Stimulated activated CD4-positive, alpha-beta T cell treated with anti-CD3 and anti-CD28 coated beads, Interleukin-1b, Interleukin-23, amount 100 ng/mL, for 4 hours (primary cell): ENCODE measurements around the gene DTNA.

ENCODE experiments used
- DNase-seq, 2 donors: peaks; one replicate each; pipeline ENCODE4 v3.0.0-alpha.2; 2020; ENCODE audit warnings: low read depth in 2 of 2

Gene DTNA

DNA sequence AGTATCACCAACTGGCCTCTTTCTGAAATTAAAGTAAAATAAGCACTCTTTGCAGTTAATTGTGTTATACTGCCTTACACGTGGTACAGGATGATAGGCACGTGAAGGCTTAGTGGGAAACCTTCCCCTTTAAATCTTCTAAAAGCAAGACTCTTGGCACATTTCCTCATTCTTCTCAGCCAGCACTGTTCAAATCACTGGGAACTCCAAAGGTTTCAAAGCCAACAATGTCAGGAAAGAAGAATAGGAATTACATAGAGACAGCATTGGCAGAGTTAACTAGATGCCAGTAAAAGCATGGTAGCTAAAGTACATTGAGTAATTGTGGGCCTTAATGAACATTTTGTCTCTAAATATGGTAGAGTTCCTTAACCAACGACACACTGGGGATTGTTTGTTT lies 96.4 kb downstream of the DTNA start:
- DNase-seq, result no peak

DNA sequence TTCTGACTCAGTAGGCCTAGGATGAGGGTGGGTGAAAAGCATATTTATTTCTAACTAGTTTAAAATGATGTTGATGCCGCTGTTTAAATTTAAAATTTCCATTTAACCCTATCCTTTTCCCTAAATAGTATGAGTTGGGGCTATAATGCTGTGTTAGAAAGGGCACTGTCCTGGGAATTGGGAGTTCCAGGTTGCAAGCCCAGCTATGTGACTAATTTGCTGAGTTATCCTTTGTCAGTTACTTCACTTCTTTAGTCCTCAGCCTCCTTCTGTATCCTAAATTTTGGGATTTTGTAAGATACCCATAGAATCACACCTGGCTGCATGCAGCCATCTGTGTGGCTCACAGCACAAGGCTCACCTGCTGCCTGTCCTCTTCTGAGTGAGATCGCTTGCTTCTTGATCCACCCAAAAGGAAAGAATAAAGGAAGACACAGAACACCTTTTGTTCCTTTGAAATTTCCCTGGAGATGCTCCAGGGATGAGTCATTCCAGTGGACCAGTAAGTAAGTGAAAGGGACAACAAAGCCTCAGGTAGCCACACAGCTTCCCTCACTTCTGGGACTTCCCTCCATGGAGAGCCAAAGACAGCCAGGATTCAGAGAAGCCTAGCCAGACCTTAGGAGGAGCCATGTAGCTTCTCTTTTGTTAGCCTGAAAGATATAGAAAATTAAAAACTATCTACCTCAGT lies 97.2 kb downstream of the DTNA start:
- DNase-seq, result no peak

DNA sequence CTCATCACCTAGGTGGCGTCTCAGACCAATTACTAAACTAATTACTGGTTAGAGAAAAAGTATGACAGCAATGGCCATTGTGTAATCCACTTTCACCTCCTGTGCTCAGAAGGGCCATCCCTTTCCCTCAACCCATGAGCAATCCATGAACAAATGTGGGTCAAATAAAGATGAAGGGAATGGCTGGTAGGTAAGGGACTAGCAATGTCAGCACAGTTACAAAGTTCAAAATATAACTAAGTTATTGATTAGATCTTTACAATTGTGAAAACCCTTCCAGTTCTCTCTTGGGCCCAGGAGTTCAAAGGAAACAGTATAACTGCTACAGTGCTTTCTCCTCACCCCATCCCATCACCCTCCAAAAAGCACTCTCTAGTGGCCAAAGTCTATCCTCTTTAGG lies 98.3 kb downstream of the DTNA start:
- no peak for DNase-seq

DNA sequence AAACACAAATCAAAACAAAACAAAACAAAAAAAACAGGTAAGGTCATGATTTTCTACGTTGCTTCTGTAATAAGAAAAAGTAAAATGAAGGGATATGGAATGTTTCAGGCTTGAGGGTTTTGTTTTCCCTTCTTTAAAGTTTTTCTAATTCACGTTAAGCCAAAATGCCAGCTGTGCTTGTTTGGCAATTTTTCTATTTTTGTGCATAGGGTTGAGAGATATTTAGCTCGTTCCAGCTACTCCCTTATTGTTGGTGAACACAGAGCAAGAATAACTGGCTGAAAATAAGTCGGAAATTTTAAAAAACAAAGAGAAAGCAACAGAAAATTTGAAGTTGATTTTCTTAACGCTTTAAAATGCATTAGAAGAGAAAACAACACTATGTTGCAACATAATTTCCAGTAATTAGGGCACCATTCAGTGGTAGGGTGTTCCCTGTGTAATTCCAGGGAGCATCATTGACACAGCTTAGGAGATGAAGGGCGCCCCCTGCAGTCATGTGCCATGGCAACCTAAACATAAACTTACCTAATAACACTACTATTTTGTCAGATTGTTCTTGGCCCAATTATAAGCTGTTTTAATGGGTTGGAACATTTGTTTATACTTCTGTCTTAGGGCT lies 99.5 kb downstream of the DTNA start:
- DNase-seq, result no peak

DNA sequence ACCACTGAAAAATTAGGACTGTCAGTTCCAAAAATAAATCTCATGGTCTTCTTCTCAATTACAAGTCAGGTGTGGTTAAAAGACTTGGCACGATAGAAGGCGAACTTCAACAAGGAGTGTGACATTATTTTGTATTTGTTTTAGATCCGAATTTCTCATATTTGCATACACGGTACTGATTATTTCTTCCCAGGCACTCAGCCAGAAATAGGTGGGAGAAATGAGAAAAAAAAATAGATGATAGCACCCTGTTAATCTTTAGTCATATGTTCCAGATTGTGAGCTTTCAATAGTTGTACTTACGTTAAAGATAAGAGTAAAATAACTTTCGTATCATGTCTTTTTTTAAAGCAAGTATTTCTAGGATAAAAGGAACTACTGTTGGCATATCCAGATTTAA lies 106.1 kb downstream of the DTNA start:
- DNase-seq, result no peak

DNA sequence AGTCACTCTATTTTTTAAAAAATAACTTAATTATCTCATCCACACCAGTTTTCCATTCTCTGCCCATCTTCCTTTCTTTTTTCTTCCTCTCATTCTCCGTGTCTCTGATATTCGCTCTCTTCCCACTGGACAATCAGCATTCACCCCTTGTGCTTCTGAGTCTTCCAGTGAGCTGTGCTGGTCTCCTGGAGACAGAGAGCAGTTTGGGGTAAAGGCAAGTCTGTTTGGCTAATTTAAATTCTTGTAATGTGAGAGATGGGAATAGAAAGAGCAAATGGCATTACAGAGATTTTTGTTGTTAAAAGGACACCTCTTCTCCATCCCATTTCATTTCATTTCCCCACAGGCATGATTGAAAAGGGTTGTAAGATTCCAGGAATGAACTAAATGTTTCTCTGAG lies 107.5 kb downstream of the DTNA start:
- no peak for DNase-seq

DNA sequence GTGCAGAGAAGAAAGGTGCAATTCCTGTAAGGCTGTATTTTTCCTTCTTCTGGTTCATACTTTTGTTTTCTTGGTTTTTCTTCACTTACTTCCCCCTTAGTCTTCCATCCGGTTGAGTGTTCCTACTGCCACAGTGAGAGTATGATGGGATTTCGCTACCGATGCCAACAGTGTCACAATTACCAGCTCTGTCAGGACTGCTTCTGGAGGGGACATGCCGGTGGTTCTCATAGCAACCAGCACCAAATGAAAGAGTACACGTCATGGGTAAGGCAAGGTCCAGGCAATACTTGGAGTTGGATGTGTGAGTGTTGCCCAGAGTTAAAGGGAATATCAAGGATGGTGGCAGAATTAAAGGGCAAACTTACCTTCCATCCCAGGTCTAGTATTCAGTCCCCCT lies 108.0 kb downstream of the DTNA start:
- no peak for DNase-seq

DNA sequence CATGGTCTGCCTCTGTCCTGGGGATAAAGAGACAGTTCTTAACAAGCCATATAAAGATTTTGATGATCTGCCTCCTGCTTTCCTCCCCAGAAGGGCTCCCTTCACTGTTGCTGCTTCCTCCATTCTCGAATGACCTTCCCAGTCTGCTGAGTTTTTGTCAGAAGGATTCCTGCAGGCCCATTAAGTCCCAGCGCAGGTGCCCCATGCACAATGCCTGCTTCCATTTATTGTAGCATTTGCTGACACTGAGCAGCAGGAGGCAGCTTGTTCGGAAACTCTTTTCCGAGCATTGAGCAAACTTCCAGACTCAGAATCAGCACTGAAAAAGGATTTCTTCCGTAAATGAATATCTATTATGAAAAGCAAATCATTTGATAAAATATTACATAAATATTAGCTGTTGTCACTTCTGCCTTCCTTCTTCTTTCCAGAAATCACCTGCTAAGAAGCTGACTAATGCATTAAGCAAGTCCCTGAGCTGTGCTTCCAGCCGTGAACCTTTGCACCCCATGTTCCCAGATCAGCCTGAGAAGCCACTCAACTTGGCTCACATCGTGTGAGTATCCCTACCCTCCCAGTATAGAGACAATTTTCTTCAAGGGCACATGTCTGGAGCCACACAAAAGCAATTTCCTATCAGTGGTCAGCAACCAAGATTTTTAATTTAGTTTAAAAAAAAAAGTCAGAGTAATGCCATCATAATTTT lies 110.4 kb downstream of the DTNA start:
- no peak for DNase-seq

DNA sequence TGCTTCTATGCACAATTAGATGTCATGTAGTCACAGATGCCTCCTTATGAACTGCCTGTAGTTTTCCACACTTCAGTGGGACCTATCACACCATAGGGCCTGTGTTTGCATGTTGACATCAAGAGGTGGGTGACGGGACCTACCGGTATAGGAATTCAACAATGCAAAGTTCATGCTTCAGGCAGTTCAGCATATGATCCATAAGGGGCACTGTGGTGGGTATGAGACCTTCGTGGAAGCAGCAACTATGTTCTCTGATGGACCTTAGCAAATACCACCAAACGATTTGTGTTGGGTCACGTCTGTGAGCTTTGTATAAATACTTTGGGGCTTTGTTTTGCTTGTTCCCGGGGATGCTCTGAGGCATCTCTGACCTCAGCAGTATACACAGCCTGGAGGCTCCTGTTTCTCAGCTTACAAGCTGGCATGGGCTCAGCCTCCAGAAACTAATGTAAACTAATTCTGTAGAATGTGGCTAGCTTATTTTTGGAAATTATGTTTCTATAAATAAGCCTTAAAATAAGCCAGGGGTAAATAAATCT lies 111.6 kb downstream of the DTNA start:
- DNase-seq, result no peak

DNA sequence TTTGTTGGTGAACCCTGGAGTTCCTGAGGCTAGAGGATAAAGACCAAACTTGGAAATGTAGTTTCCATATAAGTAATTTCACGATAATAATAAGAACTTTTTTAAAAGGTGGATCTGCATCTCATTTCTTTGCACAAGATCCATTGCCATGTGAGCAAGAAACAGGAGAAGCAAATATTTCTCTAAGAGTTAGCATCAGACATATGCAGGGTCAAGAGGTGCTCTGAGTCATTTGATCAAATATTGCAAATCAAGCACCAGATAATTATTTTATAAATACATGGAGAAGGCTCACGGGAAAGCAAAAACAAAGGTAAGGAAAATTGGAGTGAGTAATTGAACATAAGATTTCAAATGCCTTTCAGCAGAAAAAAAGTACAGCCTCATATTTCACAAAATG lies 118.0 kb downstream of the DTNA start:
- DNase-seq, result no peak

DNA sequence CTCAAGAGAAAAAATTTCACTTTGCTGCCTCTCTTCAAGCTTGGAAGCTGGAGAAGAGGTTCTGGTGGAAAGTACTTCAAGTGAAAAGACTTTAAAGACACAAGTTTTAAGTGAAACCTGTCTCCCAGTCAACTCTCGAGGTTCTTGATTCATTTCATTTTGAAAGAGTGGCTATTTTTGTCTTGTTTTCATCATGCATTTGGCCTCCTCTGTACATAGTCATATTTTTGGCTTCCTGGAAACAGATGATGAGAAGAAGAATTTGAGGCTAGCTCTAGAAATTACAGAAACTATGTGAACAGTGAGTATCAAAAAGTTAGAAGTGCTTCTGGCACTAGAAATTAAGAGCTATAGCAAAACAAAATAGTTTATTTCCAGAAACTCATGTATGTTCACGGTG lies 124.8 kb downstream of the DTNA start:
- DNase-seq, result no peak

DNA sequence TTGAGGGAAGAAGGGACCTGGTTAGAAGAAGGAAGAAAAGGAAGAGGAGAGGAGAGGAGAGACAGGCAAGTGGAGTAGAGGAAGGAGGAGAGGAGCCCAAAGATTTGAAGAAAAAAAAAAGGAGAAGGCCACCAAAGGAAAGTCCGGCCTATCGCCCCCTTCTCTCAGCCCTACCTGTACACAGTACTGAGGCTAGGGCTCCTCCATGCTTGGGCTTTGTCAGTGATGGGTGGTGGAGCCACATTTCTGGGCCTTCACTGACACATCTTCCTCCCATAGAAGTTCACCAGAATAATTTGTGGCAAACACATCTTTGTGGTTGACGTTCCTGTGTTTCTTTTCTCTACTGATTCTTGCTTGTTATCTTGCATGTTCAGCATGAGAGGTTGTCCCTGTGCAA lies 125.4 kb downstream of the DTNA start:
- no peak for DNase-seq

DNA sequence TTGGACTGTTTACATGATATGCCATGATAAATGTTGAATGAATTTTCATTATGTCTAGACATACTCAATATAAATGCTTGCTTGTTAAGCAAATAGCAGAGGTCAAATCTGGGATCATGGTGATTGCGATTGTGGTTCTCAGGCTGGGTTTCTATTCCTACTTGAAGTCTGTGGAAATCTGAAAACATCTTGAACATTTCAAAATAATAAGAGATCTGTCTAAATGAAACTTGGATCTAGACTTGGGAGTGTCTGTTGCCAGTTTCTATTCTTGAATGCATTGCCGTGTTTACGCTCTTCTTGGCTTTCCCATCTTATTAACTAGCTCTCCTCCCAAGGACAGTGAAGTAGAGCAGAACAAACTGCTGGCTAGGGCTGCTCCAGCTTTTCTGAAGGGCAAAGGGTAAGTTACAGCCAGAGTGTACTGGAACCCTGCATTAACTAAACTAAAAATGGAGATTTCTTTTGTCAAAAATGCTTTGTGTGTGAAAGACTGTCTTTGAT lies 127.7 kb downstream of the DTNA start:
- DNase-seq, result no peak

DNA sequence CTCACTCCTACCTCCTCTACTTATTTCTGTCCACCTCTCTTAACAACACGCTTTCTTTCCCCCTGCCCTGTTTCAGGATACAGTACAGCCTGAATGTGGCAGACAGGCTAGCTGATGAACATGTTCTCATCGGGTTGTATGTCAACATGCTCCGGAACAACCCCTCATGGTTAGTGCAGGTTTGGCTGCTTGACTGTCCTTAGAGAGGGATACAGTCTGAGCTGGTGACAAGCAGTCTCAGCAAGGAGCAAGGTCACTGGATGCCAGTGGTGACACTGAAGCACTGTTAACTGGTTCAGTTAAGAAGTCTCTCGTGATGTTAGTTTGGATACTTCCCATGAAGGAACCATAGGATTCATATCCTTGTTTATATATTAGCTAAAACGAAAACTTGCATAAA lies 128.6 kb downstream of the DTNA start:
- DNase-seq, result no peak

DNA sequence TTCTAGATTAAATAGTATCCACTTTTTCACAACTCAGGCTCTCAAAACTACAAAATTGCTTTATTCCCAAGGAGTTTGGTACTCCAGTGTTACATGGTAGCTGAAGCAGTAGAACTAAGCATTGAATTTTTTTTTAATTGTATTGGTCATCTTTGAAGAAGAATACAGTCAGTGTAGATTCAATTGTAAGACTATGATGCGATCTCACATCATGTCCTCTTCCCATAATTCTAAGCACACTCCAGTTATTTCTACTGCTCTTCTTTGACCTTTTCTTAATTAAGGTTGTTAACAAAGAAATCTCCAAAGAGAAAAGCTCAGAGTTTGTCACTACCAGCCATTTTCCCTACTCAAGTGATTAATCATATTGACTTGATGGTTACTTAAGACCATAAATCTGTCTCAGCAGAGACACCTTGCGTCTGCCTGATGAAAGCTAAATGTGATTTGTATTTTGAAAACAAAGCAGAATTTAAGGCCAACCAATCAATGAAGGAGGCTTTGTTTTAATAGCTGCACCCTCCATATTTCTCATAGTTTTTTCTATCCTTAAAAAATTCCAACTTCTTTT lies 130.2 kb downstream of the DTNA start:
- no peak for DNase-seq

DNA sequence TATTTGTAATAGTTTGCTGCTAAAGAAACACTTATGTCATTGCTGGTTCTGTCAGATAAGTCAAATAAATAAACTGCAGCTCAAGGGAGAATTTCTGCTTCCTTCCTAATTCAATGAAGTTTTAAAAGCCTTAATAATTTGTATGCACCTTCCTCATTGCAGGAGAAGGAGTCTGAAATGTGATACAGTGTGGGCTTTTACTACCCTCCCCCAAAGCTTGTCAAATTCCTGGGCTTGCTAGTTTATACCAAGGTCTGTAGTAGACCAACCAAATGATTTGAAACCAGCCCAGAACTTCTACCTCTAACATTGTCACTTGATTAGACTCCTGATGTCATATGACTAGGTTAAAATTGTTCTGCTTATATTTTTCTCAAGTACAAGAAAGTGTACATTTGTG lies 131.8 kb downstream of the DTNA start:
- DNase-seq, result no peak

DNA sequence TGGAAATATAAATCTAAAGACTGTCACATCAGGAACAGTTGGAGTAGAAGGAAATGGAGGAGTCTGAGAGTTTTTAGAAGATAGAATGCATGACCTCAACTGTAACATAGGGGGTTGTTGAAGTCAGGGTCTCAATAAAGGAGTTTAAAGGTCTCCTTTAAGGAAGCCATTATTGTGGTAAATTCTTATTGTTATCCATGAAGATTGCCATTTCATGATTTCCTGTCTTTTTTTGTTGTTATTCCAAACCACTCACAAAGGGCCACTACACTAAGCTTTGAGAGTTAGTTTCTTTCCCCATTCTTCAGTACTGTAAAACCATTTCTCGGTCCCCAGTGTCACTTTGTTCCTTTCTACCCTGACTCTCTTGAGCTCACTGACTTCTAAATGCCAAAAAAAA lies 134.0 kb downstream of the DTNA start:
- no peak for DNase-seq

DNA sequence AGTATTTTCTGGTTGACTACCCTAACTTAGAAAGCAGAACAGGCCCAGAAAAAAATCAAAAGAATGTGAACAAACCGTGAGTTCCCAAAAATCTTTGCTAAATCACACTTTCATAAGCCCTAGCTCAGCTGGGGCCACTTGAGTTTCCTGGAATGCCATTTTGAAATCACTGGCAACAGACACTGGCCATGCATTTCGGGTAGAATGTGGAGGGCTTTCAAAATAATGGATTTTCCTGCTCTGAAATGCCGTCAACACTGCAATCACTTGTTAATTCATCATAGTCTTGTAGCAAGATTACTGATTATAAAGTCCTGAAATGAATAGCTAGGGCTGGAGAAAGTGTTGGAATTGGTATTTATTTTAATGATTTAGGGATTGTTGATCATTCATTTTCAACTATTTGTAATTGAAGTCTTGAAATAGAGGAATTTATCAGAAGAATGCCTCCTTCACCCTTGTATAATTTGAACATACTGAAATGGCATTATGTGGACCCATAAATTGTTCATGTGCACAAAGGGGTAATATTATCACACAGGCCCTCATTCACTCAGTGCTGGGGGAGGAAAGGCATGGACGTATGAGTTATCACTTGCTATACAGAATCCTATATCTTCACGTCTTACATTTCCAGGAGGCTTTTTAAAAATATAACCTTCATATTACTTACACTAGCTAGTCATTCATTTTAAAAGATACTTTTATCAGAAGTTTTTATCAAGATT lies 134.8 kb downstream of the DTNA start:
- DNase-seq, result no peak

DNA sequence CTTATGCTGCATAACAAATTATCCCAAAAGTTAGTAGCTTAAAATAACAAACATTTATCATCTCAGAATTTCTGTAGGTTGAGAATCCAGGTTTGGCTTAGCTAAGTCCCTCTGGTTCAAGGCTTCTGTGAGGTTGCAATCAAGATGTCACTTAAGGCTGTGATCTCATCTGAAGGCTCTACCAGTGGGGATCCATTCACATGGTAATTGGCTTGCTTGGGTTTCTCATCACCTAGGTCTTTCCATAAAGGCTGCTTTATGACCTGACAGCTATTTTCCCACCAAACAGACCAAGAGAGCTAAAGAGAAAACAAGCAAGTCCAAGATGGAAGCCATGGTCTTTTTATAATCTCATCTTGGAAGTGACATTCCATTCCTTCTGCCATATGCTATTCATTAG lies 137.3 kb downstream of the DTNA start:
- DNase-seq, result no peak

DNA sequence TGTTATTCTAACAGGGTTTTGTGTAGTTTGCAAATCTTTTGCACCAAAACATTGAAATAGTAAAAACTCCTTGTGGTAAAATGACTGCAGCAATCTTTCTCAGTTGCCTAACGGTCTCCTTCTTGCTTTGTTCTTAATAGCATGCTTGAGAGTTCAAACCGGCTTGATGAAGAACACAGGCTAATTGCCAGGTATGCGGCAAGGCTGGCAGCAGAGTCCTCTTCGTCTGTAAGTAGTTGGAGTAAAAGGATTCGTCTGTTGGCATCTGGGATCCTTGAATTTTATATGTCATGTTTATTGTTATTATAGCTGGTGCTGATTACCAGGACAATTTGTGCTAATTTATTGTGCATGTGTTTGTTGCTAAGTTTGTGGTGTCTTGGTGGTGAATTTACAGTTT lies 138.1 kb downstream of the DTNA start:
- no peak for DNase-seq

DNA sequence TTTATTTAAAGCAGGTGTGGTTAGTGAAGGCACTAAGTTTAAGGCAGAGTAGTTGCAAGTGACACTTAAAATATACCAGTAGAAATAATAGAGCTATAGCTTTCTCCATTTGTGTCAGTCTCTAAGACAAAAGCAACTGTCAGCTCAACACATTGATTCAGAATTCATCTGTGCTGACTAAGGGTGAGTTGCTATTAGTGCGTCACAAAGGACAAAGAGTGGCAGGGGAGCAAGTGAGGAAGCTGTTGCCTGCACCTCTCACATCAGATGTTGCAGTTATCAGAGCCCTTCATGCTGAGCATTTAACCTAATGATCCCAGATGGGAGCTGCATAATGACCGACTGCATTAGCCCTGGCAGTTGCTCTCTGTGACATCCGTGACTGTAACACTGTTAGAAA lies 138.6 kb downstream of the DTNA start:
- no peak for DNase-seq

DNA sequence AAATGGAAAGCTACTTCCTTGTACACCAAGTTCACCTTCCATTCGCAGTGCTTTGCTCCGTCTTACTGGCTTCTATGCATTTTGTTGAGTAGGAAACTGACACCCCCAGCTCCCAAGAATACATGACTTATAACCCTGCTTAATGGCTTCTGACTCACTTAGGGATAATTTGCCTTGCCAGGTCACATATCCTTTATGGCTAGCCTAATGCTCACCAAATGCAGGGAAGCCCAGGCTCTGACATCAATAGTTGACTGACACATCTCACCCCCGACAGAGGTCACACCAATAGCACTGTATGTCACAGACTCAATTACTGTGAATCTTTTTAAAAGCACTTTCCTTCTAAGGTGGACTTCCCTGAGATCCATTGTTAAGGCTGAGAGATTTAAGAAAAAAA lies 147.2 kb downstream of the DTNA start:
- no peak for DNase-seq
